ENCODE measurements around the gene GBA2.
A peak's percentile ranks its signal among the peaks of the same experiment; 100 is the strongest.

The GBA2 gene

DNA sequence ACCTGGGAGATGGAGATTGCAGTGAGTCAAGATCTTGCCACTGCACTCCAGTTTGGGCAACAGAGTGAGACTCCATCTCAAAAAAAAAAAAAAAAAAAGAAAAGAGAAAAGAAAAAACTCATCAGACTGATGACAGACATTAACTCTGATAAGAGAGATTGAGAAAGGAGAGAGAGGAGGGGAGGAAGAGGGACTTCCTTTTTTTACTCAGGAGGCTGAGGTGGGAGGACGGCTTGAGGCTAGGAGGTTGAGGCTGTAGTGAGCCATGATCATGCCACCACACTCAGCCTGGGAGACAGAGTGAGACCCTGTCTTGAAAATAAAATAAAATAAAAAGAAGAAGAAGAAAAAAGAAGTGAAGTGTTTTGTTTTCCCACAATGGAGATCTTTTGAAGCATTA, 14.8 kb upstream of the GBA2 start:
- DNase-seq = no peak

DNA sequence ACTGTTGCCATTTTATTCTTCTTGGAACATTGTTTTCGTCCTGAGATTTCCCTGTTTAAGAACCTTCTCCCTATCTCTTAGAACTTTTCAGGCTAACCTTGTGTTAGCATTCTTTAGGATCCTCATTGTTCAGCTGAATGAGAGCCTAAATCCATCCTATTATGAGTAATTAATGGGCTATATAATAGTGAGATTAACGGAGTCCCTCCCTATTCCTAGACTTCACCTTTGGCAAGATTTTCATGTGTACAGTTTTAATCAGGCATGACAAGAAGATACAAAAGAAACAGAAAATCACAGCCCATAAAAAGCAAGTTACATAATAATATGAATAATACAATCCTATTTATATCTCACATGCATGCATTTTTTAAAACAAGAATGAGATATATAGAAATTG, 14.2 kb upstream of the GBA2 start:
- no peak for DNase-seq

DNA sequence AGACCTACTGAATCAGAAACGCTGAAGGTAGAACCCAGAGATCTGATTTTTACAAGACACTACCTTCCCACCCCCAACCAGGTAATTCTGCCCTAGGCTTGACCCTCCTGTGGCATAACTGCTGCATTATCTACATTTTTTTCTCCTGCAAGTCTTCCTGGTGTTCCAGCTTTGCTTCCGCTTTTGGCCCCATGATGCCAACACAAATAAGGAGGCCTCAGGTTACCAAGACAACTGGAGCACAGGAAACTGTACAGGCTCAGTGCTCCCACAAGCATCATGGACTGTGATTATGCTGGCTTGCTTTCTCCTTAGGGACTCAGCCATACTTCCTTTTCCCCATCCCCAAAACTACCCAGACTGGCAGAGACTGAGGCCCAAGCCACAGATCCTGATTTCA, 11.6 kb upstream of the GBA2 start:
- no peak for DNase-seq

DNA sequence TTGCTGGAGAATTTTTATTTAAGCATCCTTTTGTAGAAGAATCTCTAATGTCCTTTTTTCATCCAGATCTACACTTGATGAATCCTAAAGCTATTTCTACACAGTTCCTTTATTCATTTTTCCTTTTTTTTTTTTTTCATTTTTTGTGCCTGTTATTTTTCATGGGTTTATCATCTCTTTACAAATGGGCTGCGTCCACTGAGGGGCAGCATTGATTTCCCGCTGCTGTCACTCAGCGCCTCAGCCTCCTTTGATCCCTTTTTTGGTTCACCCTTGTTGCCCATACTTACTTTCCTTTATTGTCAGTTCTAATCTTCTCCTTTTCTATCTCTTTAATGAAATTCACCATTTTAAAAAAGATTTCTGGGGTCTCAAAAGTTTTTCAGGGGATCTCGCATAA, 10.8 kb upstream of the GBA2 start:
- no peak for DNase-seq

DNA sequence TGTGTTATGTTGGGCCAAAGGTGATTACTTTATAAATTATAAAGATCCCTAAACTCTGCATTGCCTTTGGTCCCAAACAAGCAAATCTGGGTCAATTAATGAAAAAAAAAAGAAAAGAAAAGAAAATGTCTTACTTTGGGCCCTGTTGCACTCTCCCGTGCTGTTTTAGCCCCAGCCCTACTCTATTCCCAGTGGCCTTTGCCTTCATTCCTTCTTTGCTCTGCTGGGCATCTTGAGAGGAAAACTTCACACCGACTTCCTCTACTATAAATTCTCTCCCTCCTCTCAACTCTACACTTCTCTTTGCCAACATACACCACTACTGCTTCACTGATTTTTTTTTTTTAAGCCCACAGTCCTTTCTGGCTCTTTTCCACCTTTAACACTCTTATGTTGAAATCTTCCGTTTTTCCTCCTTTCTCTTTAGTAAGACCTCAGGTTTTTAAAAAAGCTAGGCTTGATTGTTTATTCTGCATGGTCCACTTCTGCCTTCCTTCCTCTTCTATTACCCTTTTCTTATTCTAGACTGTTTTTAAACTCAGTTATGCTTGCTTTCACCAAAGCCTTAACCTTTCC, 9.5 kb upstream of the GBA2 start:
- DNase-seq = no peak

DNA sequence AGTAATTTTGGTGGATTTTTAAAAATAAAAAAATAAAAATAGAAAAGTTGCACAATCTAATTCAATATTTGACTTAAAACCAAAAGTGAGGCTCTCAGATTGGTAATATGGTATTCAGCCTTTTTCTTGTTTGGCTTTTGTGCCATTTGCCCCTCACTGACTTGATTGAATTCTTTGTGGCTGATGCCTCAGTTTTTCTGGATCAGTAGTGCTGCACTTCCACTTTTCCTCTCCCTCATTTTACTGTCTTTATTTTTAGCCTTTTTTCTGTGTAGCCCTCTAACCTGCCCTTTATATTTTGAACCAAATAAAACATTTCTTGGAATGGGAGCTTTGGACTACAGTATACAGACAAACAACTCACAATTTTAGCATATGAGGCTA, 8.9 kb upstream of the GBA2 start:
- no peak for DNase-seq

DNA sequence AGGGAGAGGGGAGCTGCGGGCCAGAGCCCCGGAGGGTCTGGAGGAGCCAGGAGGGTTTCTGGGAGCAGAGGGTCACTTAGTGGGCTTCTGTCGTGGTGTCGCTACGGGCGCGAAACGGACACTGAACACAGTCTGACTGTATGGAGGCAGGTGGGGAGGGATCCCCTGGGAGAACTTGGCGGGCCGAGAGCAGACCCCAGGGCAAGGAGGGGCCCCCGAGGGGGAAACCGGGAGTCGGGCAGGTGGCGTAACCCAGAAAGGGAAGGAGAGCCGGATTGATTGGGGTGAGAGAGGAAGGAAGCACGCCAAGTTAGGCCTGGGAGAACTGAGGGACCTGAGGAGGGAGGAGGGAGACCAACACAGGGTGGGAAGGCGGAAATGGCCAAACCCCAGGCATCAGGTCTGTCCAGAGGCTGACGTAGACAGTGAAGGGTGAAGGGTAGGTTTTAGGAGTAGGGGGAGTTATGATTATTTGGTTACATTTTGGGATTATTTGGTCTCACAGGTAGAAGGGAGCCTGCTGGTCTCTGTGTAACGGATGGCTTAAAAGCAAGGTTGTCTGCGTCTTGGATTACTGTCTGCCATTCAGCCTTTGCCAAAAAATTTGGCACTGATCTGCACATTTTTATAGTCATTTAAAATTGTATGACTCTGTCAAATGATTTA, 8.3 kb upstream of the GBA2 start:
- DNase-seq = peak; percentile 58

DNA sequence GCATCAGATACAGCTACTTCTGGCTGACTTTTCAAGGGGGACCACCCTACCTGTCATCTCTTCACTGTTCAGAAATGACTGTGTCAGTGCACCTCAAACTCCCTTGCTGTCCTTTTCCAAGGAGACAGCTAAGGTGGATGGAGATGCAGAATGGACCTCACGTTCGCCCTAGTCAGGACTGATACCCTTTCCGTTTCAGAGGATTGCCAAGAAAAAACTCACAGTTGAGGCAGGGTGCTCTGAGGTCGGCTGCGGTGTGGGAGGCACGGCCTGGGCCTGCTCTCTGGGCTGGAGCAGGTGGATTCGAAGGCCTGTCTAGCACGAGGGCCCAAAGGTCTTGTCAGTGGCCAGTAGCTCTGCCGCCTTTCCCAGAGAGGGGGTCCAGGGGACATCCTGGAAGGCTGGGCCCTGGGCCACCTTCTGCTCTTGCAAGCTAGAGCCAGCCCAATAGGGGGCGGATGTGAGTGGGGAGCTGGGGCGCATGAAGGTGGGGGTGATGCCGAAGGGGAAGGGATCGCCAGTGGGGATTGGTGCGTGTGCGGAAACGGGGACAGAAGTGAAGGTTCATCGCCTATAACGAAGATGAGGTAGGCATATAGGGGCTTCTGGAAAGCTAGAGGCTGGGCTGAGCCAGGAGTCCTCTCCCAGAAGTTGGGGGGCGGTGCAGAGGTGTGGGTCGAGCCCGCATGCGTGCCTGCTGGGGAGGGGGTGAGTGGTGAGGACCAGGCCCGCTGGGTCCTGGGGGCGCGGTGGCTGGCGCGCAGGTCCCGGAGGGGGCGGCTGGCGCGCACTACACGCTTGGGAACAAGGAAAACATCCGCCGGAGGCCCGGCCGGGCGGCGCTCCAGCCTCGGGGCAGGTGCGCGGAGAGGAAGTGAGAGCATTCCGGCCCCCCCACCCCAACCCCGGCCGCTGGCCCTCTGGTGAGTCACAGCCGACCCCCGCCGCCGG, 7.5 kb upstream of the GBA2 start:
- DNase-seq = peak; percentile 85

DNA sequence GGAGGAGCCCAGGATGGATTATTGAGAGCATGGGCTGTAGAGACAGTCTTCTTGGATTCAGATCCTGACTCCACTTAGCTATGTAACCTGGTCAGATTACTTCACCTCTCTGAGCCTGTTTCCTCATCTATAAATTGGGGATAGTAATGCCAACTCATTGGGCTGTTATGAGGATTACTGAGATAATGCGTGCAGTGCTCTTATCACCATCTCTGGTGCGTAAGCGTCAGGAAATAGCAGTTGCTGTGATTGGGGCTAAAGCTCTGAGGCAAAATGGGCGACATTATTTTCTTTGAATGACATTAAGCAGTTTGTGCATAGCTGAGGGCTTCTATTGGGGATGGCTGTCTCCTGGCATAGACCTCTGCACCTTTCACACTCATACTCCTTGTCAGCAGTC, 6.0 kb upstream of the GBA2 start:
- DNase-seq = no peak

DNA sequence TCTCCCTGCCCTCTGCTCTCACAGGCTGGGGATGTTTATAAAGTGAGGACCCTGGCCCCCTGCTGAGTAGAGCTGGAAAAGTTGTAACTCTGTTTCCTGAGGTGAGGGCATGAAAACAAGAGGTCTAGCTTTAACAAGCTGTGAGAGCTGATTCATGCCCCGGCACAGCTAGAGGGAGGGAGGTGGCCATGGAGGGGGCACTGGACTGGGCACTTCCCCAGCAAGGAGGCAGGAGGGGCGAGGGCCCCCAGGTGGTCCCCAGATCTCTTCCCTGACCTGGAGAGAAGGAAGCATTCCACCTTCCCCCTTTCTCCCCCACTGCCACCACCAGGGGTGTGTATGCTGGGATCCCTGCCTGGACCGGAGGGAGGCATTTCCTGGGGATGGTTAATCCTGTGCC, 5.2 kb upstream of the GBA2 start, which contains the start of gene MSMP:
Gene MSMP (minus strand): TSS at position 13 of the 400 bp plus-strand sequence. CDS start 147 bp downstream, outside the sequence.
- DNase-seq = no peak

DNA sequence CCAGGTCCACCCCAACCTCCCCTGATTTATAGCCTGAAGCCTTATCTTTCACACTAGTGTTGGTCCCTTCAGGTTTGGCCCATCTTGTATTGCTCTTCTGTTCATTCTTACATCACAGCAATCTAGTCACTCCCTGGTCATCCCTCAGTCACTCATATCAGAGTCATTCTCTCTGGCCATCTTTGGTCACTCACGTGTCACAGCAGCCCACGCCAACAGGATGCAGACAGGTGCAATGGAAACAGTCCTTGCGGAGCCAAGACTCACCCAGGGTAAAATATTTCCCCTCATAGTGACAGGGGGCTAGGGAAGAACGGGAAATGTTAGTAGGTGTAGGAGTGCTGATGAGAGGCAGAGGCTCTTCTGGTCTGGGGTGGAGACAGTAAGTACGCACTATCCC, 4.4 kb upstream of the GBA2 start:
- no peak for DNase-seq

DNA sequence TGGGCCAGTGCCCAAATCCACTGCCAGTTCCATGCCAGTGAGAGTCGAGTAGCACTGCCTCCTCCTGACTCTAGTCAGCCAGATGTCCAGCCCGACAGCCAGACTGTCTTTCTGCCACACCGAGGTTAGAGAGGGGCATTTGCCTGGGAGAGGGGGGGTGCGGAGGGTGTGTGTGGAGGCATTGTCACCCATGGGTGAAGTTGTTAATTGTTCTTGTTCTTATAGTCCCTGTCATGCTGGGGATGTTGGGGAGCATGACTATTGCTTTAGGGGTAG, 1.2 kb upstream of the GBA2 start:
- no peak for DNase-seq

DNA sequence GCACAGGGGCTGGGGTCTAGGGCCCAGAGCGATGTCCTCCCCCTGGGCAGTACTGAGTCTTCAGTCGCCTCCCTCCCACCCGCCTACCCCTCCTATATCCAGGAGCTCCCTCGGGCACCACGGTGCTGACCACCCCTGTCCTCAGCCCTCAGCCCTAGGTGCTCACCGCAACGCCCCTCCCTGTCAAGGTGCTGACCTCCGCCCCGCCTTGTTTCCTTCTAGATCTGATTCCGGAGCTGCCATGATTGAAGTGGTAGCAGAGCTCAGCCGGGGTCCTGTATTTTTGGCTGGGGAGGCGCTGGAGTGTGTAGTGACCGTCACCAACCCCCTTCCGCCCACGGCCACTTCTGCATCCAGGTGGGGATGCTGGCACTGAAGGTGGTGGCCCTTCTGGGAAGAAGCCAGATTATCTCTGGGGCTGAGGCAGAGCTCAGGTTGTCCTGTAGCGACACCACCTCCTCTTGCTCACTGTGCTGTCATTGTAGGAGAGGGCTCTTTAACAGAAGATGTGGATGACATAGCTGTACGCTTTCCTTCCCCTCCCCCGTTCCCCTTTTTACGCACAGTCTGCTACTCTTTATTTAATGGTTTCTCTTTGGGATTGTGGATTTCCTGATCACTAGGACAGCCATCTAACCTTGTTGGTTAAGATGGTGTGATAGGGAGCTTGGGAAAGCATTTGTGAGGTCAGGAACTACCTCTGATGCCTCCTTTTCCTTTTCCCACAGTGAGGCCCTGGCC, 657 bp upstream of the GBA2 start:
- peak; percentile 60 for DNase-seq

DNA sequence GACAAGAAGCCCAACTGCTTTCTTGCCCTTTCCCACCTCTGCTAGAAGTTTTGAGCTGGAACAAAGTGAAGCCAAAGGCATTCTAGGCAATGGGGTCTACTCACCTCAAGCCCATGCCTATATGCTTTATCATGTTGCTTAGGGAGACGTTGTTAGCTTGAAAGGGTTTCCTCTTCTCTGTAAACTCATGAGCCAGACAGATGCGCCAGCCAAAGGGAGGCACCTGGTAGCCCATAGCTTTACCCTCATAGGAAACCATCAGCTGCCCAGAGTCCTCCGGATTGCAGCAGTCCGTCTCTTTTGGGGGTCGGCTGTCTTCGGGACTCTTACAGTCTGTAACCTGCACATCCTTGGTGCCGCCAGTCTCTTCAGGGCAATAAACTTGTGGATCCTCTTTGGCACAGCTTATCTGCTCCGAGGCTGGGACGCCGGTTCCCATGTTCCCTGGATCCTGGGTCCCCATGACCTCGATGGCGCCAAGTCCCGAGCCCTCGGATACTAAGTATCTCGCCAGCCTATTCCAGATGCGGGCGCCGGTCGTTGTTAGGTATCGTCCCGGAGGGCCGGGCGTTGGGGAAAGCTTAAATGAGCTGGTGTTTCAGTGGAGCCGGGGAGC, 678 bp downstream of the GBA2 start:
- peak; percentile 17 for DNase-seq

DNA sequence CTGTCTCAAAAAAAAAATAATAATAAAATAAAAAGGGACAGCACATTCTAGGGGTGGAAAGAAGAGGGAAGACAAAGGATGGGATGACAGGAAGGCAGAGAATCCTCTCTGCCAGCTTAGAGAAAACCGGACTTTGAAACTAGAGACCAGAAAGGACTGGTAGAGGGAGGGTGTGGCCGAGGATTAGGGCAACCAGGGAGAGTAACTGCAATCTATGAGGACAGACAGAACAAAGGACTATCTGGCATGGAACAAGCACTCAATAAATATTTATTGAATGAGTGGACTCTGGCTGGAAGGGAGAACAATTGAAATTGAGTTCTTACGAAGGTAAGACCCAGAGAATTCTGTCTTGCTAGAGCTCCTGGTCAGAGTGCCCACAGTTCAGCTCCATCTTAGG, 2.4 kb downstream of the GBA2 start:
- DNase-seq = no peak

DNA sequence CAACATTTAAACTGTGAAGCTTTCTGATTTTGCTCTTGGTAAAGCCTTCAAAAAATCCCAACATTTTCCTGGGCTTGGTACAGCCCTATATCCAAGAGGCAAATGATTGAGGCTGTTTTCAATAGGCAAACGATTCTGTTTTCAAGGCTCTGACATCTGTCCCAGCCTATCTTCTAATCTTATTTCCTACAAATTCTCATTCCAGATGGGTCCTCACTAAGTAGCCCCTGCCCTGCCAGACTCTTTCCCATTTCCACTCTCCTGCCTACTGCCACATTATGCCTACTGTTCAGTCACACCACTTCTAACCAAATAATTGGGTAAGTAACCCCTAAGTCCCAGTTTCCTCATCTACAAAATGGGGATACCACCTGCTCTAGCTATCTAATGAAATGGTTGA, 3.5 kb downstream of the GBA2 start:
- no peak for DNase-seq

DNA sequence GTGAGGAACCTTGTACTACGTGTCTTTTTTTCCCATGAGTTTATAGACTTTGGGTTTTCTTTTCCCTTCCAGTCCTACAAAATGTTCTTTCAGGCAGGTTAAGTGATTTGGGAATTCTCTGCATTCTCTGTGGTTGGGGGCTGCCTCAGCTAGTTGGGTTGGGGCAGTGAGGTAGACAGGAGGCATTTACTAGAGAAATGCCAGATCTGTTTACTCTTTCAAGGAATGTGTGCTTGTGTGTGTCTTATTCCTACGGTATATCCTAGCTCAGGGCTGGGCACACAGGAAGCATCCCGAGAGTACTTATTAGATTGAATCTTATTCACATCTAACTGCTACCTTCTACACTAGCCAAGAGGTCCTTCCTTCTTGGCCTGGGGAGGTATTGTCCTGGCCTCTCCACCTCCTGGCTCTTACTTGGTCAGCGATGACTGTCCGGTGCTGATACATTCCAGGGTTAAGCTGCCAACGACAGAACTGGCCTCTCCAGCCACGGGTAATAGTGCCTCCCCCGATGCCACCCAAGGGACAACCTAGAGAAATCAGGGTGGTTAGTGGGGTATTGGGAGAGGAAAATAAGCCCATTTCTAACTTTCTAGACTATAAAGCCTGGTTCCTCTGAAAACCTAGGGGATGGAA, 5.0 kb downstream of the GBA2 start:
- DNase-seq = no peak

DNA sequence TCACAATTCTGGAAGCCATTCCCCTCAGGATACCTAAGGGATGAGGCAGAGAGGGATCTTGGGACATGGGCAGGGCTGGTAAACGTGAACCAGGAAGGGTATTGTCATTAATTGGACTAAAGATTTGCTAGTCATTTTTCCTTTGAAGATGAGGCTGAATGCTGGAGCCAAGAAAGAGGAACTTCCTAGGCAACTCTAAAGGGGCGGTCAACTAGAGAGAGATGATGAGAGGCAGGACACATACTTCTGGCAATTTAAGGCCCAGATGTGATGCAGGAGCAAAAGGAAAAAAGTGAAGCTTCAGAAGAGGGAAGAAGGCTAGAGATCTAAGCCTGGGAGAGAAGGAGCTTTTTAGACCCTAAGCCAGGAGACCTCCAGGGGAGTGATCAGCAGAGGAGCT, 5.6 kb downstream of the GBA2 start:
- DNase-seq = no peak

DNA sequence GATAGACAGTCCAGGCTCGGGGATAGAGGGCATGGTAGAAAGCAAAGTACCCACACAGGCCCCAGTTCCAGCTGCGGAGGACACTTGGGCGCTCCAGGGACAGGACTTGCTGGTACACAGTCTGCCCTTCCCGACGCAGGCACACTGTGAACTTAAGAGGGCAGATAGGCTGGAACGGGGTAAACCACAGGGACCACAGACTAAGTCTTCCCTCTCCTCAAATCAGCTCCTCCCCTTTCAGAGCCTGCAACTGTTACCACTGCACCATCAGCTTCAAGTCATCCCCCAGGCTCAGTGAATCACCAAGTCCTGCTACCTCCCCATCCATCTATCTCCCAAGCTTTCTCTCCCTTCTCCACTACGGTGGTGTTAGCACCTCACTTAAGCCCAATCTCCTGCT, 7.3 kb downstream of the GBA2 start:
- no peak for DNase-seq

DNA sequence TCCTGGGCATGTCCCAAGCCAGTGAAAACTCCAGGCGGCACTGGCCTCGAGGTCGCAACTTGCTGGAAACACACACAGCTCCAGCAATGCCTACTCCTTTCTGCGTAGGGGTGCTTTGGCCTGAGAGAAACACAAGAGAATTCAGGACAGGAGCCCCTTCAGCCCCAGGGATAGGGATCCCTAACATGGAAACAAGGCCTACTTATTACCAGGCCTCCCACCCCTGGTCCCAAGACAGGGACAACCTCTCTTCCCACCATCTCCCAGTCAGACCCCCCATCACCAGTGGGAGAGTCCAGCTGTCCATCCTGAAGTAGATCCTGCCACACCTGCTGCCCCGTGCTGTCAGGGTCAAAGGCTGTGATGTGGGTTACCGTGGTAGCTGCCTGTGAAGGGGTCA, 8.8 kb downstream of the GBA2 start:
- no peak for DNase-seq

DNA sequence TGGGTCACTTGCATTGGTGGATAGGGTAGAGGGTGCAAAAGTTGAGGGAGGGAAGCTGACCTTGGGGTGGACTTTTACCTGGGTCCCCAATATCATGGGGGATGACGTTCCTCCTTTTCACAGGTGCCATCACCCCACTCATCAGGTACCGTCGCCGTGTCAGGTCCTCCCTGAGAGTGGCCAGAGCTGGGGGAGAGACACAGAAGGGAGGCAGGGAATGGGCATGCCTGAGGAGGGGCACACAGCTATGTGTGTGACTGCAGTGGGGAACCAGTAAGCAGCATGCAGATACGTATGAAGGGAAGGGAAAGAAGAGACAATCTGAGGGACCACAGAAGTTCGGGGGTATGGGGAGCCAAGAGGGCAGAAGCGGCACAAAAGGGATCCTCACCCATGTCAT, 10.1 kb downstream of the GBA2 start:
- no peak for DNase-seq

DNA sequence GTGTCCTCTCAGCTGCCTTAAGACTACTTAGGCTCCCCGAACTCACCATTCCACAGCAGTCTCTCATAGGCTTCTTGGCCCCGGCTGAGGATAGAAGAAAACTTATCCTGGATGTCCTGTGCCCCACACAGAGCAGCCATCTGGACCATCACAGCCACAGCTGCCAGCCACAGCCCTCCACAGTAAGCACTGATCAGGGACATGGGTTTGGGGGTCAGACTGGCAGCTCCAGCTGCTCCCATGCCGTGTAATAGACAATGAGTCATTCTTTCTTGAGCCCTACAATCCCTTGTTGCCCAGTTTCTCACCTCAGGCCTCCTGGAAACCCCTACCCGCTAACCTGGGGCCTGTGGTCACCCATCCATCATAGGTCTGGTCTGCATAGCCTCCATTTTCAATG, 10.8 kb downstream of the GBA2 start:
- DNase-seq = no peak

DNA sequence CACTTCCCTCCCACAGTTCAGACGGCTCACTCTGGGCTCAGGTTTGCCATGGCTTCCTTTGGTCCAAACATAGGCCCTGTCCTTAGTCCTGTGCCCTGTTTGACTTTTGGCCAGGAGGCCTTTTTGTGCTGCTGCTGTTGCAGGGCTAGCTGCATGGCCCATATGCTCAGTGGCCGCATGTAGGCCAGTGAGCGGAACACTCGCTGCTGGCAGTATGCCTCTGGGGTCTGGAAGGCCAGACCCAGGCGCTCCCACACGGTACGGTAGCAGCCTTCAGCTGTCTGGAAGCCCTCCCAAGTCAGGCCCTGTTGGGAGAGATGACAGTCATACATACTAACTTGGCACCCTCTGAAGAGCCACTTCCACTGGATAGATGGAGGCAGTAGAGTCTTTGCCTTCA, 11.9 kb downstream of the GBA2 start:
- DNase-seq = no peak

All from RPMI8226 (cell line).